ENCODE results near the gene PTK6.
"Not testable (repeated sequence)": the region's sequence is repeated elsewhere in the genome, so short reads cannot be mapped to it uniquely, and the experiment has no call there.

PTK6 gene

GRCh38 chr20:63529180-63529860 lies 7.9 kb downstream of the PTK6 start:
- peak; percentile 10 for DNase-seq

- no peak for DNase-seq
Observed at GRCh38 chr20:63527184-63527583, 10.0 kb downstream of the PTK6 start.

- no peak for DNase-seq
Observed at GRCh38 chr20:63525971-63526370, 11.2 kb downstream of the PTK6 start.

GRCh38 chr20:63525185-63525584 lies 12.0 kb downstream of the PTK6 start:
- no peak for DNase-seq

GRCh38 chr20:63522981-63523611 lies 14.1 kb downstream of the PTK6 start:
- DNase-seq: no peak

- DNase-seq: no peak
Observed at GRCh38 chr20:63522091-63522868, 14.9 kb downstream of the PTK6 start.

GRCh38 chr20:63521602-63522001 lies 15.6 kb downstream of the PTK6 start:
- no peak for DNase-seq

GRCh38 chr20:63520934-63521601 lies 16.1 kb downstream of the PTK6 start:
- peak; percentile 83 for DNase-seq

- peak; percentile 87 for DNase-seq
Observed at GRCh38 chr20:63520504-63520933, 16.7 kb downstream of the PTK6 start, which contains the start of gene PPDPF. Gene PPDPF (plus strand): TSS chr20:63520765. CDS start chr20:63521309, 544 bp downstream.

- DNase-seq: peak; percentile 93
Observed at GRCh38 chr20:63519668-63520503, 17.3 kb downstream of the PTK6 start.

- DNase-seq: peak; percentile 51
Observed at GRCh38 chr20:63518946-63519667, 18.1 kb downstream of the PTK6 start.

- DNase-seq: no peak
Observed at GRCh38 chr20:63518351-63518861, 18.8 kb downstream of the PTK6 start.

GRCh38 chr20:63517376-63518309 lies 19.5 kb downstream of the PTK6 start:
- DNase-seq: peak; percentile 1

GRCh38 chr20:63514520-63514919 lies 22.7 kb downstream of the PTK6 start:
- DNase-seq: not testable (repeated sequence)

GRCh38 chr20:63513207-63513606 lies 24.0 kb downstream of the PTK6 start:
- DNase-seq: no peak

- DNase-seq: no peak
Observed at GRCh38 chr20:63509088-63509564, 28.1 kb downstream of the PTK6 start.

GRCh38 chr20:63508072-63508768 lies 29.0 kb downstream of the PTK6 start:
- no peak for DNase-seq

- no peak for DNase-seq
Observed at GRCh38 chr20:63507083-63507743, 30.0 kb downstream of the PTK6 start.

Measured in right kidney (tissue), 1 donor.